GM12864 (cell line): ENCODE results near the gene SVEP1.

ENCODE experiments used
- DNase-seq: peaks from one replicate; pipeline ENCODE4 v3.0.0-alpha.2; 2011; ENCODE audit warnings: low read depth
- H3K4me3 ChIP-seq: 2 replicates; pipeline ENCODE4 v1.5.1; 2011; ENCODE audit warnings: mild to moderate bottlenecking, low read depth, low read length, control low read depth
- CTCF ChIP-seq: IDR thresholded peaks from 2 replicates; pipeline ENCODE4 v1.5.1; 2011; ENCODE audit warnings: low read depth, mild to moderate bottlenecking, moderate library complexity, low read length, control low read depth, inconsistent platforms; ENCODE audit errors: missing control alignments

The SVEP1 gene

GRCh38 chr9:110579862-110580219 lies 300 bp upstream of the SVEP1 start:
- H3K4me3 ChIP-seq: no peak overlapping the region
- DNase-seq: no peak
- TF ChIP-seq CTCF: no peak

- DNase-seq: no peak
- no peak overlapping the region for H3K4me3 ChIP-seq
- TF ChIP-seq CTCF: no peak
These were observed 937 bp downstream of the SVEP1 start for GRCh38 chr9:110578575-110579033.

GRCh38 chr9:110575945-110576344 lies 3.6 kb downstream of the SVEP1 start:
- H3K4me3 ChIP-seq: no peak overlapping the region
- DNase-seq: no peak
- TF ChIP-seq CTCF: no peak

GRCh38 chr9:110575169-110575568 lies 4.4 kb downstream of the SVEP1 start:
- no peak overlapping the region for H3K4me3 ChIP-seq
- no peak for DNase-seq
- no peak for TF ChIP-seq CTCF

- no peak for TF ChIP-seq CTCF
- no peak for DNase-seq
- no peak overlapping the region for H3K4me3 ChIP-seq
These were observed 6.2 kb downstream of the SVEP1 start for GRCh38 chr9:110573305-110573704.

- no peak overlapping the region for H3K4me3 ChIP-seq
- DNase-seq: no peak
- TF ChIP-seq CTCF: no peak
These were observed 7.6 kb downstream of the SVEP1 start for GRCh38 chr9:110571801-110572483.

- no peak for TF ChIP-seq CTCF
- H3K4me3 ChIP-seq: no peak overlapping the region
- DNase-seq: no peak
These were observed 13.4 kb downstream of the SVEP1 start for GRCh38 chr9:110566156-110566555.
